Ramos (cell line): ENCODE measurements around the gene BLVRB.

Experiments used
- in situ Hi-C: fragments of 300-500 bp; cut with MboI; formaldehyde crosslinking; loops from one replicate; pipeline ENCODE4 v1.14.3; 2022; ENCODE audit warnings: low sequenced_read_pairs; ENCODE audit not compliant: unreplicated experiment

The BLVRB gene

GRCh38 chr19:40424637-40425449 lies 40.7 kb downstream of the BLVRB start:
- in situ Hi-C loops: no loop called here

GRCh38 chr19:40423938-40424337 lies 41.6 kb downstream of the BLVRB start:
- in situ Hi-C loops: no loop called here

GRCh38 chr19:40422748-40423566 lies 42.6 kb downstream of the BLVRB start:
- in situ Hi-C loops: no loop called here

- in situ Hi-C loops: no loop called here
These were observed 43.4 kb downstream of the BLVRB start for GRCh38 chr19:40421993-40422747.

GRCh38 chr19:40420766-40421765 lies 44.5 kb downstream of the BLVRB start:
- in situ Hi-C loops: no loop called here

- in situ Hi-C loops: no loop called here
These were observed 45.1 kb downstream of the BLVRB start for GRCh38 chr19:40420451-40420765.

- in situ Hi-C loops: no loop called here
These were observed 45.8 kb downstream of the BLVRB start for GRCh38 chr19:40419780-40420179.

- in situ Hi-C loops: no loop called here
These were observed 46.4 kb downstream of the BLVRB start for GRCh38 chr19:40419066-40419612.

- in situ Hi-C loops: no loop called here
These were observed 47.5 kb downstream of the BLVRB start for GRCh38 chr19:40418040-40418439.

- in situ Hi-C loops: no loop called here
These were observed 47.9 kb downstream of the BLVRB start for GRCh38 chr19:40417643-40417981.

GRCh38 chr19:40416918-40417642 lies 48.5 kb downstream of the BLVRB start:
- in situ Hi-C loops: no loop called here

- in situ Hi-C loops: no loop called here
These were observed 49.8 kb downstream of the BLVRB start for GRCh38 chr19:40415768-40416167.

- in situ Hi-C loops: no loop called here
These were observed 50.7 kb downstream of the BLVRB start for GRCh38 chr19:40414542-40415535.

GRCh38 chr19:40413291-40413845 lies 52.2 kb downstream of the BLVRB start, which contains the start of gene PRX:
Gene PRX, minus strand, starts transcription at chr19:40413378. Its CDS starts 5,446 bp downstream, at chr19:40407932.
- in situ Hi-C loops: no loop called here

GRCh38 chr19:40412866-40413265 lies 52.7 kb downstream of the BLVRB start:
- in situ Hi-C loops: no loop called here

GRCh38 chr19:40411958-40412499 lies 53.5 kb downstream of the BLVRB start:
- in situ Hi-C loops: no loop called here
